Adrenal gland (tissue), 12 donors: Measurements from ENCODE around the gene RNF220. TPM values are rescaled to one million over a fixed set of nuclear protein-coding genes. Genes with fewer than 3 reads are reported as not detected.

Experiments
- DNase-seq, 7 donors: peaks; one replicate each; pipeline ENCODE4 v3.0.0-alpha.2; 2019 to 2020
- H3K27ac ChIP-seq, 5 donors: fragments of 200-600 bp; sonication (generic) in 4 of 5; 1 replicate in 3 of 5; 2 replicates in 2 of 5; pipeline versions ENCODE4 v1.5.1 to v1.8.0; 2016 to 2020; ENCODE audit warnings: mild to moderate bottlenecking in 1 of 5
- H3K27me3 ChIP-seq: fragments of 200-600 bp; 2 replicates; pipeline ENCODE4 v1.8.0; 2021
- H3K36me3 ChIP-seq, 2 donors: fragments of 200-600 bp; replicated peaks in 1 of 2; 1 replicate in 1 of 2; 2 replicates in 1 of 2; pipeline versions ENCODE4 v1.5.1 to v1.8.0; 2018 to 2022
- H3K4me1 ChIP-seq, 2 donors: fragments of 200-600 bp; replicated peaks in 1 of 2; 1 replicate in 1 of 2; 2 replicates in 1 of 2; pipeline versions ENCODE4 v1.5.1 to v1.8.0; 2018 to 2021
- H3K4me3 ChIP-seq, 4 donors: fragments of 200-600 bp; sonication (generic) in 3 of 4; one replicate each; pipeline ENCODE4 v1.5.1; 2016 to 2018
- H3K9me3 ChIP-seq, 3 donors: fragments of 200-600 bp; sonication (generic) in 1 of 3; replicated peaks in 1 of 3; 1 replicate in 2 of 3; 2 replicates in 1 of 3; pipeline versions ENCODE4 v1.5.1 to v1.8.0; 2016 to 2021
- POLR2A ChIP-seq, 2 donors: fragments of 450-650 bp; IDR thresholded peaks; one replicate each; pipeline ENCODE4 v1.6.1; 2017; ENCODE audit warnings: antibody characterized with exemption in 2 of 2, mild to moderate bottlenecking in 2 of 2, moderate library complexity in 1 of 2
- WGBS, 4 donors: extraction: QIAGEN DNeasy Blood & Tissue Kit in 2 of 4; methylation state at CpG; one replicate each; pipeline versions ENCODE4 v1.1.5 to v1.1.7; 2013 to 2017; 5-methylcytosine and 5-hydroxymethylcytosine counted together
- intact Hi-C, 2 donors: fragments of 100-400 bp; cut with DNase I; formaldehyde crosslinking; loops; one replicate each; pipeline versions ENCODE4 v1.14.1 to v1.15.0; 2022 to 2023
- polyA plus RNA-seq, 3 donors: library from polyadenylated mRNA; stranded (reverse); fragments of 200-250 nt in 2 of 3; fragments of 350-450 nt in 1 of 3; fragmentation: Illumina TruSeq in 1 of 3; extraction: RNeasy Lipid Tissue Mini Kit (QIAGEN cat#74804) in 1 of 3; gene quantifications; one replicate each; pipeline ENCODE4 v1.2.3, GENCODE V29; 2013 to 2014
- total RNA-seq, 9 donors: library from RNA; depleted of rRNA in 4 of 9; stranded (reverse); fragments of >200 nt in 4 of 9; fragments of 120-200 nt in 1 of 9; fragmentation: NEBNext Ultra II Directional in 1 of 9; extraction: Animal tissue kit (Norgen Biotek cat#: 25700) in 1 of 9; gene quantifications; one replicate each; pipeline versions ENCODE4 v1.1.0 to v1.2.4, GENCODE V29; 2013 to 2023
- TF ChIP-seq, protein P1 (sequence below), 6 experiments: fragments of 450-650 bp in 4 of 6; fragments of 200-600 bp in 2 of 6; sonication (generic) in 1 of 6; IDR thresholded peaks; 1 replicate in 5 of 6; 2 replicates in 1 of 6; pipeline versions ENCODE4 v1.5.1 to v1.8.0; 2016 to 2021; ENCODE audit warnings: antibody characterized with exemption in 6 of 6, mild to moderate bottlenecking in 2 of 6, moderate library complexity in 1 of 6
- donor health status: healthy with polysubstance abuse.
- donor health status: Bipolar disorder and iron deficiency.
- donor health status: DM: yes; HTN: yes; CAD: no.
- donor health status: DM: no; HTN: no; CAD: no.
- donor health status: DM: no; HTN: no; CAD: no.
- donor health status: DM: yes; HTN: yes; CAD: no.

Gene RNF220
- total and polyA plus RNA-seq, 12 donors, result 36.3 to 150 (median 66.5) TPM

GRCh38 chr1:44401256-44402228 is 3.5 kb upstream of the RNF220 start:
- no peak overlapping the region for H3K27ac ChIP-seq
- H3K9me3 ChIP-seq, result no peaks in the 10 kb centered on the region
- TF ChIP-seq, protein P1, sequence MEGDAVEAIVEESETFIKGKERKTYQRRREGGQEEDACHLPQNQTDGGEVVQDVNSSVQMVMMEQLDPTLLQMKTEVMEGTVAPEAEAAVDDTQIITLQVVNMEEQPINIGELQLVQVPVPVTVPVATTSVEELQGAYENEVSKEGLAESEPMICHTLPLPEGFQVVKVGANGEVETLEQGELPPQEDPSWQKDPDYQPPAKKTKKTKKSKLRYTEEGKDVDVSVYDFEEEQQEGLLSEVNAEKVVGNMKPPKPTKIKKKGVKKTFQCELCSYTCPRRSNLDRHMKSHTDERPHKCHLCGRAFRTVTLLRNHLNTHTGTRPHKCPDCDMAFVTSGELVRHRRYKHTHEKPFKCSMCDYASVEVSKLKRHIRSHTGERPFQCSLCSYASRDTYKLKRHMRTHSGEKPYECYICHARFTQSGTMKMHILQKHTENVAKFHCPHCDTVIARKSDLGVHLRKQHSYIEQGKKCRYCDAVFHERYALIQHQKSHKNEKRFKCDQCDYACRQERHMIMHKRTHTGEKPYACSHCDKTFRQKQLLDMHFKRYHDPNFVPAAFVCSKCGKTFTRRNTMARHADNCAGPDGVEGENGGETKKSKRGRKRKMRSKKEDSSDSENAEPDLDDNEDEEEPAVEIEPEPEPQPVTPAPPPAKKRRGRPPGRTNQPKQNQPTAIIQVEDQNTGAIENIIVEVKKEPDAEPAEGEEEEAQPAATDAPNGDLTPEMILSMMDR (IDR thresholded peaks at IDR 0.05), result no peak
- TF ChIP-seq POLR2A (IDR thresholded peaks at IDR 0.05), result no peak
- H3K36me3 ChIP-seq, result no peaks in the 10 kb centered on the region
- H3K4me1 ChIP-seq, result peaks cover 8 to 13% of the 10 kb centered on the region in 2 donors
- H3K4me3 ChIP-seq, result no peak overlapping the region
- 75 to 82% (median 79%) methylated on average over 12 of the region's 12 CpGs for WGBS, 4 donors
- H3K27me3 ChIP-seq, result peaks cover 62% of the 10 kb centered on the region
- no peak for DNase-seq
- intact Hi-C loops, result no loop called here

DNA sequence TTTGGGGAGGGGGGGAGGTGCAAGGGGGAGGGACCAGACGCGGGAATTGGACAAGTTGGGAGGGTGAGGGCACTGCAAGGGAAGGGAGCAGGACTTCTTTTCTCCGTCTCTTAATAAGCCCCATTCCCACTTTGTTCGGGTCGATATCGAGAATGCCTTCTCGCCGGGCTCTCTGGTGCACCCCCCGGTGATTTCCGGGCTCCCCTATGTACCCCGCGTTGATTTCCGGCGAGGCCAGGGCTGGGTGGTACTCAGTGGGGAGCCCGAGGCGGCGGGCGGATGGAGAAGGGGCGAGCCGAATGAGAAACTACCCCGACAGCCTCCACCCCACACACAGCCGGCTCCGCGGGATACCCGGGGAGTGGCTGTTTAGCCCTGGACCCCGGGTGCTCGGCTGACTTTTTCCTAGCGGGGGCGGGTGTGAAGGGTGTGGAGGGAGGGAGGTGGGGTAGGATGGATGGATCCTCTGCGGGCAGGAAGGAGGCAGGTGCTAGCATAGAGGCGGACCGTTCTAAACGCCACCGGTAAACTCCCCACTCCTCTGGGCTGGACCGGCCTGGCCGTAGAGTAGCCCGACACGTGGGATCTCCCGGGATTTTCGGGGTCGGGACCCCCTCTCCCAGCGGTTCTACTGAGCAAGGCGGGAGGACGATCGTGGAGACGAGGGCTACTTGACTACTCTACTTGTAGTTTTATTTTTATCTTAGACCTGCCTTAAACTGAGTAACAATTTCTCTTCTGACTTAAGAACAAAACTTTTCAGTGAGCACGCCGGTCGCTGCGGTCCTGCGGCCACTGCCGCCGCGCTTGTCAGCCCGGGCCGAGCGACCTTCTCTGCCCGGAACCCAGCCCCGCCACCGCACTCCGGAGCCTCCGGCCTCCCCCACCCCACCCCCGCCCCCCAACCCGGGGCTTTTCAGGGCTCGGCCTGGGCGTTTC is 1.0 kb downstream of the RNF220 start:
- 1 to 2% (median 1%) methylated on average over 36 to 66 of the region's 66 CpGs for WGBS, 4 donors
- H3K27me3 ChIP-seq, result peaks cover 81% of the 10 kb centered on the region
- H3K27ac ChIP-seq, result no peak overlapping the region
- peak overlapping the region in 1 of 4 donors; percentile 38 for H3K4me3 ChIP-seq
- H3K9me3 ChIP-seq, result no peaks in the 10 kb centered on the region
- no peak for DNase-seq
- H3K4me1 ChIP-seq, result peaks cover 14 to 27% of the 10 kb centered on the region in 2 donors
- TF ChIP-seq, protein P1 (IDR thresholded peaks at IDR 0.05), result no peak
- TF ChIP-seq POLR2A (IDR thresholded peaks at IDR 0.05), result no peak
- intact Hi-C loops, result no loop called here
- no peaks in the 10 kb centered on the region for H3K36me3 ChIP-seq

- TF ChIP-seq, protein P1 (IDR thresholded peaks at IDR 0.05), result no peak
- TF ChIP-seq POLR2A (IDR thresholded peaks at IDR 0.05), result no peak
- DNase-seq, result no peak
- Histone ChIP-seq H3K4me1 (peaks cover 14 to 27% of the 10 kb centered on the region in 2 donors), H3K36me3 (no peaks in the 10 kb centered on the region), H3K27me3 (peaks cover 89% of the 10 kb centered on the region), H3K27ac (no peak overlapping the region), H3K4me3 (peak overlapping the region in 1 of 4 donors; percentile 38), H3K9me3 (no peaks in the 10 kb centered on the region)
- intact Hi-C loops, result no loop called here
- WGBS, 4 donors, result 2 to 14% (median 3%) methylated on average over 13 to 50 of the region's 50 CpGs
Observed at GRCh38 chr1:44406737-44407429, 1.8 kb downstream of the RNF220 start.
